IPS DF 4.7 (cell line): ENCODE data around the gene WDR18.
"Not testable (repeated sequence)": the region's sequence is repeated elsewhere in the genome, so short reads cannot be mapped to it uniquely, and the experiment has no call there.

Experiments used
- DNase-seq: peaks from one replicate; pipeline ENCODE4 v3.0.0-alpha.2; 2013; ENCODE audit warnings: low spot score; ENCODE audit errors: extremely low read depth

The WDR18 gene

DNA sequence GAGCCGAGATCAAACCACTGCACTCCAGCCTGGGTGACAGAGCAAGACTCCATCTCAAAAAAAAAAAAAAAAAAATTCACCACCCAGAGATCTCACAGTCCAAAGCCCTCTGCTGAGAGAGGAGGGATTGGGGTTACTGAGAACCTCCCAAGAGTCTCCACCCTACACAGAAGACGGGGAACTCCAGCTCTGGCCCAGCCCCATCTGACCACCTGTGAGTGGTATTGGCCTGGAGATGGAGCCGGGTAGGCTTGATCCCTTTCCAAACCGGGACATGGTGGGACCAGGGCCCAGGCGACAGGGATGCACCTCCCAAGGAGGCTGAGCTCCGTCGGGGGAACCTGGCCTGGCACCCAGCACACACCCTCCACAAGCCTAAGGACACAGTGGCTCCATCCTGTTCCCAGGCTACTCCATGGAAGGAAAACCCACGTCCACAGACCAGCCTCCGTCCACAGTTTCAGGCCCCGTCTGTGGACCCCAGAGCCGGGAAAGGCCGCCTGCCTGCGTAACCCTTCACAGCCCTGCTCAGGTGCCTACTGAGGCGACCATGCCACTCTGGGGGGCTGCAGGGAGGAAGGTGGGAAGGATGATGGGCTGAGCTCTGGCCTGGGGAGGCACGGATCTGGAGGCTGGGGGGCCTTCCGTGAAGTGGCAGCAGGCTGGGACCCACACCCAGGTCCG, 34.9 kb downstream of the WDR18 start:
- DNase-seq, result no peak

GRCh38 chr19:1019616-1019961, 35.4 kb downstream of the WDR18 start:
- no peak for DNase-seq

- no peak for DNase-seq
Observed at GRCh38 chr19:1019980-1020867, 36.1 kb downstream of the WDR18 start.

GRCh38 chr19:1020868-1021425, 36.8 kb downstream of the WDR18 start, which contains the start of gene TMEM259:
Gene TMEM259, minus strand, starts transcription at chr19:1021123. Its CDS starts 127 bp downstream, at chr19:1020996.
- DNase-seq, result no peak

DNA sequence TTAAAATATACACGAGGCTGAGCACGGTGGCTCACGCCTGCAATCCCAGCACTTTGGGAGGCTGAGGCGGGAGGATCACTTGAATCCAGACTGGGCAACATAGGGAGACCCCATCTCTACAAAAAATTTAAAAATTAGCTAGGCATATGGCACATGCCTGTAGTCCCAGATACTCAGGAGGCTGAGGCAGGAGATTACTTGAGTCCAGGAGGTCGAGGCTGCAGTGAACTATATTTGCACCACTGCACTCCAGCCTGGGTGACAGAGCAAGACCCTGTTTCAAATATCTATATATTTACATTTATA, 39.7 kb downstream of the WDR18 start:
- not testable (repeated sequence) for DNase-seq

DNA sequence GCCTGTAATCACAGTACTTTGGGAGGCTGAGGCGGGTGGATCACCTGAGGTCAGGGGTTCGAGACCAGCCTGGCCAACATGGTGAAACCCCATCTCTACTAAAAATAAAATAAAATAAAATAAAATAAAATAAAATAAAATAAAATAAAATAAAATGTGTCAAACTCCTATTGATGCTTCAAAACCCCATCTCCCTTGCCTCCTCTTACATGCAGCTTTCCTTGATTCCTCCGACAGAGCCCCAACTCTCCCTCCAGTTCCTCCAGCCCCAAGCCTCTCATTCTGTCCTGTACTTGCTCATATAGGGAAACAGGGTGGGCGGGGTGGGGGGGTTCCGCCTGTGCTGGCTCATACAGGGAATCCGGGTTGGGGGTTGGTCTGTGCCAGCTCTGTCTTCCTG, 40.9 kb downstream of the WDR18 start:
- DNase-seq, result not testable (repeated sequence)

DNA sequence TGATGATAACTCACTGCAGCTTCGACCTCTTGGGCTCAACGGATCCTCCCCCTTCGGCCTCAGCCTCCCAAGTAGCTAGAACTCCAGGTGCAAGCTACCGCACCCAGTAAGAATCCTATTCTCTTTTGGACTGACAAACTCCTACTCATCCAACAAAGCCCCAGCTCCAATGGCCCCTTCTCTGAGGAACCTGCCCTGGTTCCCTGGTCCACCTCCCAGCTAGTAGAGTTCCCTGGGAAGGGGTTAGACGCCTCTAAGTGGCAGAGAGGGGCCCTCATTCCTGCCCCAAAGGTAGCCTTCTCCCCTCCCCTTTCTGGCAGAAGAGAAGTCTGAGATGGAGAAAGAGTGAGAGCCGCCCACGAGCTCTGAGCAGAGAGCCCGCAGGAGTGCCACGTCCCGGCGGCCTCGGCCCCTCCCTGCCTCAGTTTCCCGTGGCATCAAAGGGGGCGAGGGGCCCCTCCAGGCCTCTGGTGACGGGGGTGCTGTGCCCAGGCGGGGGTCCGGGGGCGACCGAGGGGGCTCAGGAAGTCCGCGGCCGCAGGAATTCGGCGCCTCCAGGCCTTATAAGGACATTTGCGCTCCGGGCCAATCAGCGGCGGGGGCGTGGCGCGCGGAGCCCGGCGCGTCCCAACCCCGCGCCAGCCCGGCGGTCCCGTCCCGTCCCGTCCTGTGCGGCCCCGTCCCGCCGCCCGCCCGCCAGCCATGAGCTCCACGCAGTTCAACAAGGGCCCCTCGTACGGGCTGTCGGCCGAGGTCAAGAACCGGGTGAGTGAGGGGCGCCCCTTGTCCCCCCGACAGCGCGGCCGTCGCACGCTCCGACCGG, 42.0 kb downstream of the WDR18 start, which contains the start of gene CNN2:
TSS of gene CNN2 (plus strand) at position 649 of the 823 bp plus-strand sequence. CDS start at position 703, 54 bp downstream.
- no peak for DNase-seq

GRCh38 chr19:1026783-1027649, 42.9 kb downstream of the WDR18 start:
- DNase-seq, result no peak

GRCh38 chr19:1027650-1028061, 43.5 kb downstream of the WDR18 start:
- no peak for DNase-seq

- no peak for DNase-seq
Observed at GRCh38 chr19:1028062-1028926, 44.1 kb downstream of the WDR18 start.

GRCh38 chr19:1032264-1032867, 48.2 kb downstream of the WDR18 start:
- DNase-seq, result no peak

DNA sequence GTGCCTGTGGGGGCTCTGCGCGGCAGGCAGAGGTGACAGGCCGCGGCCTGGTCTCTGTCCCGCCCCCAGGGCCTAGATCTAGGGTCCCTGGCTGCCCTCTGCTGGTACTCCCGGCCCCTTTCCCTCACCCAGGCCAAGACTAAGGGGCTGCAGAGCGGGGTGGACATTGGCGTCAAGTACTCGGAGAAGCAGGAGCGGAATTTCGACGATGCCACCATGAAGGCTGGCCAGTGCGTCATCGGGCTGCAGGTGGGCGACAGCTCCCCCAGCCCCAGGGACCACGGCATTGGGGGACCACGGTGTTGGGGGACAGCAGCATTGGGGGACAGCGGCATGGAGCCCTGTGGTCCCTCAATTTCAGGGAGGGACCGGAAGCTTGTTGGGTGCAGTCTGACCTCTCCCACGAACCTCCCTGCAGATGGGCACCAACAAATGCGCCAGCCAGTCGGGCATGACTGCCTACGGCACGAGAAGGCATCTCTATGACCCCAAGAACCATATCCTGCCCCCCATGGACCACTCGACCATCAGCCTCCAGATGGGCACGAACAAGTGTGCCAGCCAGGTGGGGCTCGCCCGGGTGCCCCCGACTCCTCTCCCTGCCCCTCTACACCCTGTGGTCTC, 52.0 kb downstream of the WDR18 start:
- no peak for DNase-seq

DNA sequence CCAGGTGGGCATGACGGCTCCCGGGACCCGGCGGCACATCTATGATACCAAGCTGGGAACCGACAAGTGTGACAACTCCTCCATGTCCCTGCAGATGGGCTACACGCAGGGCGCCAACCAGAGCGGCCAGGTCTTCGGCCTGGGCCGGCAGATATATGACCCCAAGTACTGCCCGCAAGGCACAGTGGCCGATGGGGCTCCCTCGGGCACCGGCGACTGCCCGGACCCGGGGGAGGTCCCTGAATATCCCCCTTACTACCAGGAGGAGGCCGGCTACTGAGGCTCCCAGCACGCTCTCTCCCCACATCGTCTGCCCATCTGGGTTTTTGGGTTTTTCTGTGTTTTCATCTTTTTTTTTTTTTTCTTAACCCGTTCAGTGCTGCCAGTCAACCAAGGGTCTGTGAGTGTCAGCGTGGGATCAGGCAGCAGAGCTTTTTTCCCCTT, 53.5 kb downstream of the WDR18 start:
- DNase-seq, result no peak

- no peak for DNase-seq
Observed at GRCh38 chr19:1038978-1039645, 55.0 kb downstream of the WDR18 start.

DNA sequence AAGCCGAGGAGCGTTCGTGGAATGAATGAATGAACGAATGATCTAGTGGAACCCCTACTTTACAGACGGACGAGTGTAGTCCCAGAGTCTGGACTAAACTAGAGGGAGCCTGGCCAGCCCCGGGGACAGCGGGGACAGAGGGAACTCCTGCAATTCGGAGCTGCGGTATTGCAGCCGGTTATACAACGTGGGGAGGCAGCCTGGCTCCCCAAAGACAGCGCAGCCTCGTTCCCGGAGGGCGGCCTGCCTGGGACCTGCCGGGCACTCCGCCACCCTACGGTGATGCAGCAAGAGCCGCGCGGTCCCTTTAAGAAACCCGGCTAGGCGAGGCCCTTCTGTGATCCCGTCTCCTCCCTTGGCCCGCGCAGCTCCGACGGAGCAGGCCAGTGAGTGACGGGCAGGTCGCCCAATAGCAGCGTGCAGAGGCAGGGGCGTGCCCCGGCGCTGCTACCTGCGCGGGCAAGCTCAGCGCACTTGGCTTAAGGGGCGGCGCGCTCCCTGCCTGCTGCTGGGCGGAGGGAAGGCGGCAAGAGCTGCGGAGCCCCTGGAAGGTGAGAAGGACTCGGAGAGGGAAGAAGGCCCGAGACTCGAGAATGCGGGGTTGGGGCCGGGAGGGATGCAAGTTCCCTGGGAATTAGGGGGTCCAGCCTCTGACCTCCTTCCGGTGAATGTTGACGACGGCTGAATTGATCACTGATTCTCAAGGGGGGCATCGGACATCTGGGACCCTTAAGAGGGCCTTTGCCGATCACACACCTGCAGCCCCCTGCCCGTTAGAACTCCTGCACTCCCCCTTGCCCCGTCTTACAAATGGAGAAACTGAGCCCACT, 55.7 kb downstream of the WDR18 start, which contains the start of gene ABCA7:
TSS of gene ABCA7 (plus strand) at position 462 of the 830 bp plus-strand sequence. CDS start 1,255 bp downstream, outside the sequence.
- peak; percentile 94 for DNase-seq

DNA sequence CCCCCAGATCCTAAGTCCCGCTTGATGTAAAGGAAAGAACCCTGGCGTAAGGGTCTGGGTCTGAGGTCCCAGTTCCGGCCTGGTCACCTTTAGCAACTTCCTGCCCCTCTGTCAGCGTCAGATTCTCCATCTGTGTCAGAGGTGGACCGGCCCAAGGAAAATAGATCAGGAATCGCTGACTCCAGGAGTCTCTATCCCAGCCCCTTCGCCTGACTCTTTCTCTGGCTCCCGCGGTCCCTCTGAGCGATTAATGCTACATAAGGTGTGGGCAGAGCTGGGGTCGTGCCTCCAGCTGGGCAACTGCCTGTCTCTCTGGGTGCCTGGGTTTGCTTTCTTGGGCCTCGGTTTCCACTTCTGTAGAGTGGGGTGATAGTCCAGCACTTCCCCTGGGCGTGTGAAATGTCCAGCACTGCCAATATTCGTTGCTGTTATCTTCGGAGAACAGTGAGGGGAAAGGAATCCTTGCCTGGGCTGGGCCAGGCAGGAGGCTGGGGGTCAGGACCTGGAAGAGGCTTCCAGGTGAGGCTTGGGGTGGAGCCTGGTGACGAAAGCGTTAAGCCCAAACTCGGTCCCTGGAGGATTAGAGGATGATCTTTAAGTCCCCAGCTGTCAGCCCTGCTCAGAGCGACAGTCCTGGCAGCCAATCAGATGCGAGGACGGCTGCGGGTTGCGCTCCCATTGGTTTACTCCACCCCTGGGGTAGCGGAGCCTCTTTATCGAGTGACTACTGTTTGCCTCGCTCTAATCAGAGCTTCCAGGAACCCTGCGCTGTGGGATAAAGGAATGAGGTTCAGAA, 56.5 kb downstream of the WDR18 start:
- no peak for DNase-seq
